Measurements from ENCODE around the gene TMEM167A.

TMEM167A gene

DNA sequence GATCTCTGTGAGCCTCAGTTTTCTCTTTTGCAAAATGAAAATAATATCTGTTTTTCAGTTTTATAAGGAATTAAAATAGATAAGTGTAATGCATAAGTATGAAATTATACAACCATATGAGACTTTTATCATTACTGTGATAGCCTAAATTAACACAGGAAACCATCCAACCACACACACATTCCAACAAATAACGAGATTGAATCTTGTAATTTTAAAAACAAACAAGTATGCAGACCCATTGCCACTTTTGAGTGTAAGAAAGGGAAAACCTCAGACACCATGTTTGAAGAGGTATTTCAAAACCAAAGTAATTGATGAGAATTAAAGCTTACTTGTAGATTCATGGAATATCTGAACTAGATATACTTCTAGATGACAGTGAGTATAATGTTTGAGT lies 32.2 kb upstream of the TMEM167A start:
- ChIA-PET CTCF (no interaction called here), POLR2A (no interaction called here)
- Histone ChIP-seq H3K27me3 (replicated peaks in 2 of 5; ENCODE audit: control insufficient read depth in 4 of 5, insufficient read depth in 5 of 5, low read length in 4 of 5) (no peaks in the 10 kb centered on the region), H3K27ac (ENCODE audit: insufficient read depth in 1 of 2, low read depth in 1 of 2, low read length in 2 of 2, poor library complexity in 1 of 2, severe bottlenecking in 2 of 2) (no peak overlapping the region), H3K36me3 (ENCODE audit: control insufficient read depth in 4 of 4, insufficient read depth in 4 of 4, low read length in 3 of 4) (peaks cover 0 to 15% (median 9%) of the 10 kb centered on the region in 4 experiments), H3K4me3 (ENCODE audit: control insufficient read depth in 1 of 7, extremely low read depth in 1 of 7, insufficient read depth in 4 of 7, low read depth in 2 of 7, low read length in 6 of 7) (no peak overlapping the region), H3K9me3 (ENCODE audit: control extremely low read depth in 1 of 5, control insufficient read depth in 4 of 5, insufficient read depth in 2 of 5, low read depth in 1 of 5, low read length in 4 of 5) (peaks cover 0 to 13% (median 11%) of the 10 kb centered on the region in 5 experiments), H3K4me1 (ENCODE audit: control extremely low read depth in 1 of 4, control insufficient read depth in 4 of 4, insufficient read depth in 4 of 4, low read length in 3 of 4) (no peaks in the 10 kb centered on the region)
- DNase-seq, result no peak
- no CpG with 5 or more reads among the region's 1 CpG for WGBS (ENCODE audit: insufficient coverage)

DNA sequence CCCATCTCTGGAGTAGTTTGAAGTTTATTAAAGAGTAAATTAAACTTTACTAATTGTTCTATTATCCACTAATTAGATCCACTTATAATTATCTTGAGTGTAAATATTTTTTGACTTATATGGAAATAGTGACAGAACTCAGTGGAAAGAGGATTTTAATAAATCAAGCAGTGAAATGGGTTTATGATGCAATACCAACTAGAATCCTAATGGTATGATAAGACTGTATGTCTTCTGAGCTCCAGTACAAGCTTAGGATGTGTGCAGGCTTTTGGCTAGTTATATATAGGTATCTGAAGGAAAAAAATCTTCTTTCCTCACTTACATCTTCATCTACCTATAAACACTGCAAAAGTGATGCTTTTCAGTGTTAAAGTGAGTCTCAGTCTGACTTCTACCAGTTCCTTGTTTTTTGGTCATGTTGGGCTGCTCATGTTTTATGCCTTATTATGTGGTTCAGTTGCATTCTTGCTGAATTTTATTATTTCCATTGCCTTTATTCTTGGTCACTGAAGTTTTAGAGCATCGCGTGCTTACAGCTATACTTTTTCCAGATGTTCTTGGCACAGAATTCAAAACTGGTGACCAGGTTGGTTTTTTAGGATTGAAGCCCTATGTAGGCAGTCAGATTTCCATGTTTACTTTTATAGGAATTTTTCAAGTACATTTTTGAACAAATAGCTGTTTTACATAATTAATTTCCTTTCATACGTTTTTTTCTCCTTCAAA lies 30.7 kb upstream of the TMEM167A start:
- 93% methylated on average over 2 of the region's 3 CpGs for WGBS (ENCODE audit: insufficient coverage)
- H3K9me3 ChIP-seq (ENCODE audit: control extremely low read depth in 1 of 5, control insufficient read depth in 4 of 5, insufficient read depth in 2 of 5, low read depth in 1 of 5, low read length in 4 of 5), result peaks cover 0 to 4% (median under 1%) of the 10 kb centered on the region in 5 experiments
- H3K27me3 ChIP-seq (replicated peaks in 2 of 5; ENCODE audit: control insufficient read depth in 4 of 5, insufficient read depth in 5 of 5, low read length in 4 of 5), result no peaks in the 10 kb centered on the region
- H3K36me3 ChIP-seq (ENCODE audit: control insufficient read depth in 4 of 4, insufficient read depth in 4 of 4, low read length in 3 of 4), result peaks cover 0 to 8% (median 5%) of the 10 kb centered on the region in 4 experiments
- no peaks in the 10 kb centered on the region for H3K4me1 ChIP-seq (ENCODE audit: control extremely low read depth in 1 of 4, control insufficient read depth in 4 of 4, insufficient read depth in 4 of 4, low read length in 3 of 4)
- ChIA-PET POLR2A (no interaction called here), CTCF (no interaction called here)
- H3K4me3 ChIP-seq (ENCODE audit: control insufficient read depth in 1 of 7, extremely low read depth in 1 of 7, insufficient read depth in 4 of 7, low read depth in 2 of 7, low read length in 6 of 7), result no peak overlapping the region
- no peak overlapping the region for H3K27ac ChIP-seq (ENCODE audit: insufficient read depth in 1 of 2, low read depth in 1 of 2, low read length in 2 of 2, poor library complexity in 1 of 2, severe bottlenecking in 2 of 2)
- DNase-seq, result no peak

DNA sequence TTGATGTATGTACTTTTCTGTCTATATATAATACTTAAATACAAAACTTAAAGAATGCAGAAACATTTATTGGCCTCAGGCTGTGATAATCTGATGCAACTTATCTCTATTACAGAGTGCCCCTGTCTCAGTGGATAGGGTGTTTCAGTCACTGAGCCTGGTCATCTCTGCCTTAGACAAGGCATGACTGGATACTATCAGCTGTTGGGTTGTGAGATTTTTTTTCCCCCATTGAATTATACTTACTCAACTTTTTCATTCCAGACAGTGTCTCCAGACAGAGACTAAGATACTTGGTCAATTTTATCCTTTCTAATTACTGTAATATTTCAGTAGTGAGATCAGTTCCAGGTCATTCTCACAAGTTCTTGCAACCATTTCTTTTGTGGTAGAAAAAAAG lies 26.8 kb upstream of the TMEM167A start:
- ChIA-PET POLR2A (no interaction called here), CTCF (no interaction called here)
- H3K4me3 ChIP-seq (ENCODE audit: control insufficient read depth in 1 of 7, extremely low read depth in 1 of 7, insufficient read depth in 4 of 7, low read depth in 2 of 7, low read length in 6 of 7), result no peak overlapping the region
- H3K4me1 ChIP-seq (ENCODE audit: control extremely low read depth in 1 of 4, control insufficient read depth in 4 of 4, insufficient read depth in 4 of 4, low read length in 3 of 4), result no peaks in the 10 kb centered on the region
- DNase-seq, result no peak
- no peaks in the 10 kb centered on the region for H3K9me3 ChIP-seq (ENCODE audit: control extremely low read depth in 1 of 5, control insufficient read depth in 4 of 5, insufficient read depth in 2 of 5, low read depth in 1 of 5, low read length in 4 of 5)
- peaks cover 0 to 3% (median 0%) of the 10 kb centered on the region in 4 experiments for H3K36me3 ChIP-seq (ENCODE audit: control insufficient read depth in 4 of 4, insufficient read depth in 4 of 4, low read length in 3 of 4)
- no peaks in the 10 kb centered on the region for H3K27me3 ChIP-seq (replicated peaks in 2 of 5; ENCODE audit: control insufficient read depth in 4 of 5, insufficient read depth in 5 of 5, low read length in 4 of 5)
- no peak overlapping the region for H3K27ac ChIP-seq (ENCODE audit: insufficient read depth in 1 of 2, low read depth in 1 of 2, low read length in 2 of 2, poor library complexity in 1 of 2, severe bottlenecking in 2 of 2)

DNA sequence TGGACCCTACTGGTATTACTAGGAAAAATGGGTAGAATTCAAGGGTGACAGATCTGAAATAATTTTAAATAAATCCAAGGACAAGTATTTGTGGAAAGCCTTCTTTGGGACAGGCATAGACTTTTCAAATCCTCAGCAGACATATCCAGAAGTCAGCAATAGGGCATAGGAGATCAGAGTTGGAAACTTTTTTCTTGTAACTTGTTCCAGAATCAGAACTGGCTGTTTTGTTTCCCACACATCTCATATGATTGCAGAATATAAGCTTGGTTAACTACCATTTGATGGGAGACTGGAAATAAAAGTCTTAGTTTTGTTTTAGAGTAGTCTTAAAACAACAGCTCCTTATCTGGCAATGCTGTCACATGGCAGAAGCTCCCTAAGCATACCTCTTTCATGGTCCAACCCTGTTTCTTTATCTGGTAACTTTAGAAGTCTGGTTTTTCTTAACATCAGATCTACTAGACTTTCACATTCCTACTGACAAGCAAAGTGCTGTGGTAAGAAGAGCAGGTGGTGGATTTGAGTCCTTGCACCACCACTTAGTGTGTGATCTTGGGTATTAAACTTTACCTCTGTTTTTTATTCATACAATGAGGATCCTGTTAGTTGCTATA lies 25.3 kb upstream of the TMEM167A start:
- Histone ChIP-seq H3K4me1 (ENCODE audit: control extremely low read depth in 1 of 4, control insufficient read depth in 4 of 4, insufficient read depth in 4 of 4, low read length in 3 of 4) (no peaks in the 10 kb centered on the region), H3K4me3 (ENCODE audit: control insufficient read depth in 1 of 7, extremely low read depth in 1 of 7, insufficient read depth in 4 of 7, low read depth in 2 of 7, low read length in 6 of 7) (no peak overlapping the region), H3K27me3 (replicated peaks in 2 of 5; ENCODE audit: control insufficient read depth in 4 of 5, insufficient read depth in 5 of 5, low read length in 4 of 5) (no peaks in the 10 kb centered on the region), H3K27ac (ENCODE audit: insufficient read depth in 1 of 2, low read depth in 1 of 2, low read length in 2 of 2, poor library complexity in 1 of 2, severe bottlenecking in 2 of 2) (no peak overlapping the region), H3K36me3 (ENCODE audit: control insufficient read depth in 4 of 4, insufficient read depth in 4 of 4, low read length in 3 of 4) (peaks cover 0 to 3% (median 0%) of the 10 kb centered on the region in 4 experiments), H3K9me3 (ENCODE audit: control extremely low read depth in 1 of 5, control insufficient read depth in 4 of 5, insufficient read depth in 2 of 5, low read depth in 1 of 5, low read length in 4 of 5) (no peaks in the 10 kb centered on the region)
- POLR2A ChIA-PET, result no interaction called here
- CTCF ChIA-PET, result no interaction called here
- no peak for DNase-seq

DNA sequence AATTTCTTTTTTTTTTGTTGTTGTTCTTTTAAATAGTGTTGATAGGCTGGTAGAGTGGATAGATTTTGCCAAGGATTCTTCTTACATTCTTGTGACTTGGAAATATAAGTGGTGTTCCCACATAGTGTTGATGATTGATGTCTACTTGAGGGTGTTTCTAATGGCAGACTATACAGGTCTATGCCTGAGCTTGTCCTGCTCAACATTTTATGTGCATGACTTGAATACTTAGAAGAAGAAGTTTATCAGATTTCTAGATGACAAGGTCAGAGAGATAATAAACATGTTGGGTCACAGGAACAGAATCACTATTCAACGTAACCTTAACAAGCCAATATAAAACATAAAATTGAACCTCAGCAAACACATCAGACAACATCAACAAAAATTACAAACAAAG lies 24.3 kb upstream of the TMEM167A start:
- Histone ChIP-seq H3K27me3 (replicated peaks in 2 of 5; ENCODE audit: control insufficient read depth in 4 of 5, insufficient read depth in 5 of 5, low read length in 4 of 5) (no peaks in the 10 kb centered on the region), H3K36me3 (ENCODE audit: control insufficient read depth in 4 of 4, insufficient read depth in 4 of 4, low read length in 3 of 4) (peaks cover 0 to 3% (median 0%) of the 10 kb centered on the region in 4 experiments), H3K4me1 (ENCODE audit: control extremely low read depth in 1 of 4, control insufficient read depth in 4 of 4, insufficient read depth in 4 of 4, low read length in 3 of 4) (no peaks in the 10 kb centered on the region), H3K9me3 (ENCODE audit: control extremely low read depth in 1 of 5, control insufficient read depth in 4 of 5, insufficient read depth in 2 of 5, low read depth in 1 of 5, low read length in 4 of 5) (no peaks in the 10 kb centered on the region), H3K27ac (ENCODE audit: insufficient read depth in 1 of 2, low read depth in 1 of 2, low read length in 2 of 2, poor library complexity in 1 of 2, severe bottlenecking in 2 of 2) (no peak overlapping the region), H3K4me3 (ENCODE audit: control insufficient read depth in 1 of 7, extremely low read depth in 1 of 7, insufficient read depth in 4 of 7, low read depth in 2 of 7, low read length in 6 of 7) (no peak overlapping the region)
- DNase-seq, result no peak
- ChIA-PET CTCF (no interaction called here), POLR2A (no interaction called here)
- no CpG with 5 or more reads among the region's 1 CpG for WGBS (ENCODE audit: insufficient coverage)

DNA sequence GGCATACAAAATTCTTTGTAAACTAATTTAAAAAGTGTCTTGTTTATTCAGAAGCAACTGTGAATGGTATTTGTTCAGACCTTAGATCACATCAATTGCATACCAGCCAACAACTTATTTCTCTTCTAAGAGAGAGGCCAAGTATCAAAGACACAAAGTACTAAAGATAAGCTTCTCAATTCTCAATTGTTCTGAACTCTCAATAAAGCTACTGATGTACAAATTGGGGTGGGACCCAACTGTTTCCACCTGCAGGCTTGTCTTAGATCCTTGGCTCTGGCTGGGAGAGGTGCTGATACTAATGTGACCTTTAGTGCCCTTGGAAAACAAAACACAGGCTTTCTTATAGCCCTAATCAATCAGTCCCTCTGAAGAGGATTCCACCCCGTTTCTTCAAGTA lies 22.3 kb upstream of the TMEM167A start:
- POLR2A ChIA-PET, result no interaction called here
- DNase-seq, result no peak
- H3K4me3 ChIP-seq (ENCODE audit: control insufficient read depth in 1 of 7, extremely low read depth in 1 of 7, insufficient read depth in 4 of 7, low read depth in 2 of 7, low read length in 6 of 7), result no peak overlapping the region

DNA sequence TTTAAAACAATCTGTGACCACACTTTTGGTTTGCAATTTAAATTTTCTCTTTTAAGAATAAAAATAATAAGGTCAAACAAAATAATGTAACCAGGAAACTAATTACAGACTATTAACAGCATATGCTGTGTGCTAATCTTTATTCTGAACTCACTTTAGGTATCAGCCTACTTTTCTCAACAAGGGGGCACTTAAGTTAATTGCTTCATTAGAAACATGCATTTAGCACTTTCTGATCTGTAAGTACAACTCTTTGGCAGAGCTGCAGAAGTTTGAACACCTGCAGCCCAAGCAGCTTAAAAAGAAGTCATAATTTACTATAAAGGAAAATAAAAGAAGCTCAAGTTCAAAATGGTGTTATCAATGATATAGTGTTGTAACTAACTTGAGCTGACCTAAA lies 21.8 kb upstream of the TMEM167A start:
- ChIA-PET CTCF (interaction anchor here (0.5 kb wide), 1 partner anchor 328 kb away, joined by 3 read pairs; no protein-coding TSS in a partner anchor), POLR2A (no interaction called here)
- Histone ChIP-seq H3K27me3 (replicated peaks in 2 of 5; ENCODE audit: control insufficient read depth in 4 of 5, insufficient read depth in 5 of 5, low read length in 4 of 5) (no peaks in the 10 kb centered on the region), H3K4me1 (ENCODE audit: control extremely low read depth in 1 of 4, control insufficient read depth in 4 of 4, insufficient read depth in 4 of 4, low read length in 3 of 4) (no peaks in the 10 kb centered on the region), H3K4me3 (ENCODE audit: control insufficient read depth in 1 of 7, extremely low read depth in 1 of 7, insufficient read depth in 4 of 7, low read depth in 2 of 7, low read length in 6 of 7) (no peak overlapping the region), H3K9me3 (ENCODE audit: control extremely low read depth in 1 of 5, control insufficient read depth in 4 of 5, insufficient read depth in 2 of 5, low read depth in 1 of 5, low read length in 4 of 5) (peaks cover 0 to 11% (median 4%) of the 10 kb centered on the region in 5 experiments), H3K27ac (ENCODE audit: insufficient read depth in 1 of 2, low read depth in 1 of 2, low read length in 2 of 2, poor library complexity in 1 of 2, severe bottlenecking in 2 of 2) (no peak overlapping the region), H3K36me3 (ENCODE audit: control insufficient read depth in 4 of 4, insufficient read depth in 4 of 4, low read length in 3 of 4) (peaks cover 0 to 5% (median 0%) of the 10 kb centered on the region in 4 experiments)
- no peak for DNase-seq

More for the DNA sequence above, 22.3 kb upstream of the TMEM167A start:
- Histone ChIP-seq H3K27ac (ENCODE audit: insufficient read depth in 1 of 2, low read depth in 1 of 2, low read length in 2 of 2, poor library complexity in 1 of 2, severe bottlenecking in 2 of 2) (no peak overlapping the region), H3K4me1 (ENCODE audit: control extremely low read depth in 1 of 4, control insufficient read depth in 4 of 4, insufficient read depth in 4 of 4, low read length in 3 of 4) (no peaks in the 10 kb centered on the region), H3K9me3 (ENCODE audit: control extremely low read depth in 1 of 5, control insufficient read depth in 4 of 5, insufficient read depth in 2 of 5, low read depth in 1 of 5, low read length in 4 of 5) (peaks cover 0 to 8% (median 4%) of the 10 kb centered on the region in 5 experiments), H3K27me3 (replicated peaks in 2 of 5; ENCODE audit: control insufficient read depth in 4 of 5, insufficient read depth in 5 of 5, low read length in 4 of 5) (no peaks in the 10 kb centered on the region), H3K36me3 (ENCODE audit: control insufficient read depth in 4 of 4, insufficient read depth in 4 of 4, low read length in 3 of 4) (peaks cover 0 to 5% (median 0%) of the 10 kb centered on the region in 4 experiments)
- CTCF ChIA-PET, result no interaction called here
- WGBS (ENCODE audit: insufficient coverage), result 100% methylated on average over 1 of the region's 1 CpG

Data from common myeloid progenitor, CD34-positive (primary cell).